Measurements from ENCODE around the gene GTF3C1. TPM values are rescaled to one million over a fixed set of nuclear protein-coding genes. Genes with fewer than 3 reads are reported as not detected.

The GTF3C1 gene
- total RNA-seq, 1 donor from 2014 or later = 54.3 TPM

DNA sequence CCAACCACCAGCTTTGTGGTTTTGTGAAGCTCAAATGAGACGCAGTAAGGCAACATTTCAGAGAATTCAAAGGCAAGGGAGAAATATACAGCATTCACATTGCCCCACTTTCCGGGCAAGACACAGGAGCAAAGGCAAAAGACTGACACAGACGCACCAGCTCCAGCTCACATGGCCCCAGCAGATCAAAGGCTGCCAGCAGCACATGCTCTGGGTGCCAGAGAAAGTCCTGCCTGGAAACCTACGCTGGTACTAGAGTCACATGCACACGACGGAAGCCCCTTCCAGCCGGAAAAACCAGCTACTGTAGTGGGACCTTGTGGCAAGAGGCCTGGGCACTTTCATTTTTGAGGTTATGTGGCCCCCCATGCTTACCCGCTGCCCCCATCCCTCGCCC lies 50.1 kb downstream of the GTF3C1 start:
- Mint-ChIP-seq H3K4me1 (no peaks in the 10 kb centered on the region), H3K36me3 (ENCODE audit: low read depth) (peaks cover 53% of the 10 kb centered on the region), H3K27ac (no peak overlapping the region), H3K4me3 (no peak overlapping the region), H3K9me3 (no peaks in the 10 kb centered on the region), H3K27me3 (no peaks in the 10 kb centered on the region)
- no peak for DNase-seq
- intact Hi-C loops (cut with micrococcal nuclease) = no loop called here

DNA sequence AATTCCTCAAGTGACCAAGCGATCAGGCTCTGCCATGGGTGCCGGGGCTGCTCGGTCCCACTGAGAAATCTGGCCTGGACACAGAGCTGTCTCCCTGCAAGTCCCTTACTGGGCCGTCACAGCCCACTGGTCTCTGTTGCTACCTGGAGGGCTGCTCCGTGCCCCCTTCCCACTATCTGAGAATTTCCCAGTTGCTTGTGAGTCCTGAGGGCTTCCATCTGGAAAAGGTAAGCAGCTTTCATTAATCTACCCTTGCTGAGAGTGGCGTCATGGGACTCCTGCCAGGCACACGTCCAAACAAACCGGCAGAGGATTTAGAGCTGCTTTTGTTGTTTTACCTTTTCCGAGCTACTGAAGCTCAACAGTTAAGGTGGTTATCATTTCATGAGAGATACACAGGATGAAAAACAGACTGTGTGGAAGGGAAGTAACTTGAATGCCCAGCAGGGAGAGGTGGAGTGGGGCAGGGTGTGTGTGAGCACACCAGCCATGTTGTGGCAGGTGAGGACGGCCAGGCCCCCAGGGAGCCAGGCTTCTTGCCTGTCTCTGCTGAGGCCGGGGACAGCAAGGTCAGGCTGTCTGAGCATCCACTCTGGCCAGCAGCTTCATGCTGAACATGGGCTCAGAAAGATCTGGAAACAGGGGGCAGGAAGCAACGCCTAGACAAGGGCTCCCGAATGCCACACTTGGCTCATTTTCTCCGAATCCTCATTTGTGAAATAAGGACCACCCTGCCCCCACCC lies 50.6 kb downstream of the GTF3C1 start:
- DNase-seq = no peak
- H3K27ac Mint-ChIP-seq = no peak overlapping the region
- H3K4me3 Mint-ChIP-seq = no peak overlapping the region
- H3K9me3 Mint-ChIP-seq = no peaks in the 10 kb centered on the region
- H3K27me3 Mint-ChIP-seq = no peaks in the 10 kb centered on the region
- H3K36me3 Mint-ChIP-seq (ENCODE audit: low read depth) = peaks cover 55% of the 10 kb centered on the region
- no peaks in the 10 kb centered on the region for H3K4me1 Mint-ChIP-seq
- intact Hi-C loops (cut with micrococcal nuclease) = no loop called here

DNA sequence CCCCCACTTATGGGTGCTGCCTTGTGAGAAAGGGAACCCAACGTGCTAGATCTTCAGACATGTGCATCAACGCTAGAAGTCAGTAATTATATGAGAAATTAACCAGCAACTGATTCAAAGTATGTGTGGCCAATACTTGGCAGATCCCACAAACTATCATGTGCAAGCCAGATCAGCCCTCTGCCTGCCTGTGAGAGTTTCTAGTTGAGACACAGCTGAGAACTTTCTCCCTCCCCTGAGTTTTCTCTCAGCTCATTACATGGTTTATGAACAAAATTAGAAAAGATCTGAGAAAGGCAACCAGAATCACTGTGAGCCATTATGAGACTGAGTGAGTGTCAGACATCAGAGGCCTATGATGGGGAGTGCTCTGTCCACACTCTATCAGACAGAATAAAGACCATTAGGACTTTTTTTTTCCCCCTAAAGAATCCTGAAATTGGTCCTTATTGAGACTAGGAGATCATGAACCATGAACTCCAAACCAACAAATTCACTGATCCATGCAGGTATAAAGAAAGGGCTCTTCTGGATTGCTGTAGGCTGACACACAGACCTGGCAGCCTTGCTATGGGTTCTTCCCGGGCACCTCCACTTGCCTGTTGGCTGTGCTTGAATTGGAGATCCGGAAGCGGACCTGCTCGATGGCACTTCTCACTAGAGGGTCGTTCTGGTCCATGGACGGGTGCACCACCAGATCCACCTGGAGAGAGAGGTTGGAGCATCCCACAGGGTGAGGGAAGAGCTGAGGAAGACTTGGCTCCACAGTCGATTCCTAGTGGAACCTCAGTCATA lies 51.5 kb downstream of the GTF3C1 start:
- Mint-ChIP-seq H3K4me3 (no peak overlapping the region), H3K27me3 (no peaks in the 10 kb centered on the region), H3K36me3 (ENCODE audit: low read depth) (peaks cover 49% of the 10 kb centered on the region), H3K4me1 (no peaks in the 10 kb centered on the region), H3K27ac (no peak overlapping the region), H3K9me3 (no peaks in the 10 kb centered on the region)
- intact Hi-C loops (cut with micrococcal nuclease) = no loop called here
- no peak for DNase-seq

DNA sequence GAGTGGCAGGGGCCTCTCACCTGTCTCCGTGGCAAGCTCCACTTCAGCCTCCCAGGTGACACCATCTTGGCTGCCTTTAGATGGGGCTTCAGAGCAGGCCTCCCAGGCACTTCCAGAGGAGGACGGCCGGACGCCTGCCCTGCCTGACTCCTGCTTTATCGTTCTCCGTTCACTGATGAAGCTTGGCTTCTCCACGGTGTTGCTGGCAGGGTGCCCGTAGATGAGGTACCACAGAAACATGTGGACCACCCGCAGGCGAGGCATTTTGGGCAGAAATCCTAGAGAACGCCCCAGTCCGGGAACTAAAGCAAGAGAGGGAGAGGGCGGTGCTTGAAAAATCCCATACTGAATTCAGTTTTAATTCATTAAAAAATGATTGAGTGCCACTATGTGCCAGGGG lies 54.5 kb downstream of the GTF3C1 start:
- no peaks in the 10 kb centered on the region for H3K4me1 Mint-ChIP-seq
- H3K9me3 Mint-ChIP-seq = no peaks in the 10 kb centered on the region
- no peak overlapping the region for H3K4me3 Mint-ChIP-seq
- H3K27me3 Mint-ChIP-seq = no peaks in the 10 kb centered on the region
- intact Hi-C loops (cut with micrococcal nuclease) = no loop called here
- H3K27ac Mint-ChIP-seq = no peak overlapping the region
- DNase-seq = no peak
- peaks cover 34% of the 10 kb centered on the region for H3K36me3 Mint-ChIP-seq (ENCODE audit: low read depth)

DNA sequence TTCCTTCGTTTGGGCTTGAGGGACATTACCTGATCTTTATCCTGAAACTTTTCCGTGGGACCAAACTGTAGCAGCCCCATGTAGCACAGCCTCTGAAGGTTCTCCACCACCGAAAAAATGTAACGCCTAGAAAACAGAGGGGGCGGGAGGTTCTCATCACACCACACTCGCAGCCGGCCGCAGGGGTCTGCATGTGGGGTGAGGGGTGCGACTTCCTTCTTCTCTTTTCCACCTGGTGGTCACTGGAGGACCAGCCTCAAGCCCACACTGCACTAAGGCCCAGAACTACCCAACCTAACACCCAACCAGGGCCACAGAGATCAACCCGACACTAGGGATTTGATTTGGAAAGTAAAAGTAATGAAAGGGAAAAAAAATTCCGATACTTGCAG lies 57.1 kb downstream of the GTF3C1 start:
- no peak for DNase-seq
- intact Hi-C loops (cut with micrococcal nuclease) = no loop called here
- Mint-ChIP-seq H3K27ac (no peak overlapping the region), H3K36me3 (ENCODE audit: low read depth) (peaks cover 36% of the 10 kb centered on the region), H3K4me1 (no peaks in the 10 kb centered on the region), H3K27me3 (no peaks in the 10 kb centered on the region), H3K9me3 (no peaks in the 10 kb centered on the region), H3K4me3 (no peak overlapping the region)

DNA sequence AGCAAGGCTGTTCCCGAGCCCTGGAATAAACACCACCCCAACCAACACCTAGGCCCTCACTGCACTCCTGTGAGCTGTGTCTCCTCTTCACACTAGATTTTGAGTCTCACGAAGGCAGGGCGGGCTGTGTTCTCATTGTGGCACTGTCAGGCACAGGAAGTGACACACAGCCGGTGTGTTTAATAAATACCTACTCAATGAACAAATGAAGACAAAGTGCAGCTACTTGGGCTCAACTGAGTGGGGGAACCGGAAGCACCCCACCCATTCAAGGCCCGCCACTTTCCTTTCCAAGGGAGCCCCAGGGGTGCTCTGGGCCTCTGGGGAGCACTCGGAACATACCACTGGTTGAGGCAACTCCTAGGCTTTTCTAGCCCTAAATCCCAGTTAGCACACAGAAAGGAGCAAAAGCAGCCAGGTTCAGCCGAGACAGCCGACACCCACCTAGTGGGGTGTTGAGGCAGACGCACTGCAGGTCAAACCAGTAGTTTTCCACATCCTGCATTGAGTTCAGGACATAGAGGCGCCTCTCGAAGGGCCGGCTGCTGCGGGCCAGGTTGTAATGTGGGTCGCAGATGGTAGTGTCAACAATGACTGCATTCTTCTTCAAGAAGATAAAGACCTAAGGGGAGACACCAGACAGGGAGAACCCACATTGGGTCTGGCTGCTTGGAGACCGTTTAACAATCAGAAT lies 57.7 kb downstream of the GTF3C1 start:
- Mint-ChIP-seq H3K4me3 (no peak overlapping the region), H3K27ac (no peak overlapping the region), H3K27me3 (no peaks in the 10 kb centered on the region), H3K4me1 (no peaks in the 10 kb centered on the region), H3K9me3 (no peaks in the 10 kb centered on the region), H3K36me3 (ENCODE audit: low read depth) (peaks cover 35% of the 10 kb centered on the region)
- intact Hi-C loops (cut with micrococcal nuclease) = no loop called here
- no peak for DNase-seq

DNA sequence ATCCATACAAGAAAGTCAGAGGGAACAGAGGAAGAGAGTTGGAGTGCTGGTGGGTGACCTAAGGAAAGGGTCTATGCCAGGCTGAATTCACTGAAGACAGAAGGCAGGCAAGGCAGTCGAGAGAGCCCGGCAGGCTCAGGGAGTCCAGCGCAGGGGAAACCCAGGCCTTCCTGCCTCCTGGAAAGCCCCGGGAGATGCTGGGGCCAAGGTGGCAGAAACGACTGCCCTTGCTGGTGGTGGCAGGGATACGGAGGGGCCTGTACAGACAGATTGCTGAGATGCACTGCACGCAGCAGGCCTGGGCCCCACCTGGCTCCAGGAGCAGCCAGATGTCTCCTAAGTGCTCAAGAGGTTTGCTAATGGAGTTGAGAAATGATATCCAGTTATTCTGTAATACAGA lies 59.8 kb downstream of the GTF3C1 start:
- H3K27ac Mint-ChIP-seq = no peak overlapping the region
- no peak overlapping the region for H3K4me3 Mint-ChIP-seq
- H3K36me3 Mint-ChIP-seq (ENCODE audit: low read depth) = peaks cover 46% of the 10 kb centered on the region
- DNase-seq = no peak
- no peaks in the 10 kb centered on the region for H3K9me3 Mint-ChIP-seq
- no peaks in the 10 kb centered on the region for H3K4me1 Mint-ChIP-seq
- intact Hi-C loops (cut with micrococcal nuclease) = no loop called here
- H3K27me3 Mint-ChIP-seq = no peaks in the 10 kb centered on the region

DNA sequence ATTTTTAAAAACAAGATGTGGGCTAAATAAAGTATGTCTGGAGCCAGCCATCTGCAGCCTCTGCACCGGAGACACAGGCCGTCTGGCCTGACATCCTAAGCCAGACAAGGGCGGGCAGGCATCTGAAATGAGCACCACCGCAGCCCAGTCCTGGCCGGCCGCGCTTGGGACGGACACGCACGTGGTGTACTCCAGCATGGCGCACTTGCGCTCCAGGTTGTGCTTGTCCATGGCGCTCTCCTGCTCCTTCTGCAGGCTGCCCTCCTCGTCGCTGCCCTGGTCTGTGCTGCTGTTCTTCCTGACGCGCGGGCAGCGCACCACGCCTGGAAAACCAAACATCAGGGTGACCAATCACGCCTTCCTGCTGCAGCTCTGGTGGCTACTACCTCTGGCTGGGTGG lies 60.3 kb downstream of the GTF3C1 start:
- Mint-ChIP-seq H3K27ac (no peak overlapping the region), H3K9me3 (no peaks in the 10 kb centered on the region), H3K36me3 (ENCODE audit: low read depth) (peaks cover 45% of the 10 kb centered on the region), H3K27me3 (no peaks in the 10 kb centered on the region), H3K4me1 (no peaks in the 10 kb centered on the region), H3K4me3 (no peak overlapping the region)
- no peak for DNase-seq
- intact Hi-C loops (cut with micrococcal nuclease) = no loop called here

DNA sequence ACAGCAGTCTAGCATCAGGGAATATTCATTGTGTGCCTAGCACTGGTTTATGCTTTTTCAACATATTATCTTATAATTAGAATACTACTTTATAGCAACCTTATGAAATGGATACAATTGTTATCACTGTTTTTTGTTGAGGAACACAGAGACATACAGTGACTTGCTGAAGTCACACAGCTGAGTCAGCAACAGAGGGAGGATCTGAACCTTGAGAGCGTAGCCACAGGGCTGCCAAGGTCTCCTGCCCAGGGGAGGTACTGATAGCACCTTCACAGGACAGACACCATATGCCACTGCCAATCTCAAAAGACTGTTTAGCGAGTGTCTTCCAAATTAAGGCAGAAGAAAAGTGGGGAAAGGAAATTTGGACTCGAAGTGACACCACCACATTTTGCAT lies 63.0 kb downstream of the GTF3C1 start:
- Mint-ChIP-seq H3K27ac (no peak overlapping the region), H3K27me3 (no peaks in the 10 kb centered on the region), H3K36me3 (ENCODE audit: low read depth) (peaks cover 50% of the 10 kb centered on the region), H3K9me3 (no peaks in the 10 kb centered on the region), H3K4me1 (no peaks in the 10 kb centered on the region), H3K4me3 (no peak overlapping the region)
- DNase-seq = no peak
- intact Hi-C loops (cut with micrococcal nuclease) = no loop called here

DNA sequence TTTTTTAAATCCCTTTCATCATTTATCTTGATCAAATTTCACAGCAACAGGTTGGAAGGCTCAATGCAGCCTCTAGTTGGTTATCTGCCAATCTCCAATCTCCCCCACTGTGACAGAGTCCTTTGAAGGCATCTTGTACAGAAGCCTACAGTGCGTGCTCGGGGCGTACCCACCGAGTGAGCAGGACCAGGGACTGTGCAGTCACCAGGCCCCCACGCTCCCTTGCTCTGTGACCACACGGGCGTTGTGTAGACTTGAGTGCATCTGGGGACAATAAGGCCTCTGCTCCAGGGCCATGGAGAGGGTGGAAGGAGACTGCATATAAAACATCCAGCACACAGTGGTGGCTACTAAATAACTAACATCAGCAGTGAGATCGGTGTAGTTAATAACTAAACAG lies 63.4 kb downstream of the GTF3C1 start:
- no peaks in the 10 kb centered on the region for H3K9me3 Mint-ChIP-seq
- no peaks in the 10 kb centered on the region for H3K27me3 Mint-ChIP-seq
- H3K4me3 Mint-ChIP-seq = no peak overlapping the region
- H3K27ac Mint-ChIP-seq = no peak overlapping the region
- no peaks in the 10 kb centered on the region for H3K4me1 Mint-ChIP-seq
- peaks cover 52% of the 10 kb centered on the region for H3K36me3 Mint-ChIP-seq (ENCODE audit: low read depth)
- no peak for DNase-seq
- intact Hi-C loops (cut with micrococcal nuclease) = no loop called here

DNA sequence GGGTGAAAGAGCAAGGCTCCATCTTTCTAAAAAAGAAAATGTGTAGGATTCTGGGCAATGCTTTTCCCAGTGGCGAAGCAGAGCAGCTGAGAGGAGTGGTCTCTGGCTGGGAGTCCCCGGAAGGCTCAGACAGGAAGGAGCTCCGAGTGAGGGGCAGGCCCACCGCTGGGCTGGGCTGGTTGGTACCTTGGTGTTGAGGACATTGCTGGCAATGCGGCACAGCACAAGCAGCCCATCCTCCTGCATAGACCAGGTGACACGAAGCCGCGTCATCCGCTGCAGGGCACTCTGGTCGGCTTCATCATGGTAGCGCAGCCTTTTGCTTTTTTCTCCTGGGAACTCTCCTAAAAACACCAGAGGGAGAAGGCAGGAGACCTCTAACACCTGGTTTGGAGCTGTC lies 63.9 kb downstream of the GTF3C1 start:
- H3K4me1 Mint-ChIP-seq = no peaks in the 10 kb centered on the region
- H3K4me3 Mint-ChIP-seq = no peak overlapping the region
- no peak for DNase-seq
- no peaks in the 10 kb centered on the region for H3K9me3 Mint-ChIP-seq
- no peak overlapping the region for H3K27ac Mint-ChIP-seq
- intact Hi-C loops (cut with micrococcal nuclease) = no loop called here
- no peaks in the 10 kb centered on the region for H3K27me3 Mint-ChIP-seq
- H3K36me3 Mint-ChIP-seq (ENCODE audit: low read depth) = peaks cover 56% of the 10 kb centered on the region

DNA sequence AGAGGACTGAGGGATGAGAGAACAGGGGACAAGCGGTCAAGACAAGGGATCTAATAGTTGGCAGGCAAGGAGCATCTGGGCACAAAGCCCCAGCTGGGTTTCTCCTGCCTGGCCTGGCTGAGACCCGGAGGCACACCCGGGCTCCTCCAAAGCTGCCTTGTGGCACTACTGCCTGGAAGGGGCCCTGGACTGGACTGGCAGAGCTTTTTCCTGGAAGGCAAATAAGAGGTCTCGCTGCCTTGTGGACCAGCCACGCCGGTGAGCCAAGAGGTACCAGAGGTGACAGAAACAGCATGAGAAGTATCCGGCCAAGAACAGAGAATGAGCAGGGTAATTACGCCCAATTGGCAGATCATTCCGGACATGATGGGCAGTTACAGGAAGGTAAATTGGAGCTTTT lies 64.6 kb downstream of the GTF3C1 start:
- peaks cover 61% of the 10 kb centered on the region for H3K36me3 Mint-ChIP-seq (ENCODE audit: low read depth)
- H3K27me3 Mint-ChIP-seq = no peaks in the 10 kb centered on the region
- H3K4me1 Mint-ChIP-seq = no peaks in the 10 kb centered on the region
- no peak overlapping the region for H3K27ac Mint-ChIP-seq
- H3K9me3 Mint-ChIP-seq = no peaks in the 10 kb centered on the region
- intact Hi-C loops (cut with micrococcal nuclease) = no loop called here
- DNase-seq = no peak
- H3K4me3 Mint-ChIP-seq = no peak overlapping the region

DNA sequence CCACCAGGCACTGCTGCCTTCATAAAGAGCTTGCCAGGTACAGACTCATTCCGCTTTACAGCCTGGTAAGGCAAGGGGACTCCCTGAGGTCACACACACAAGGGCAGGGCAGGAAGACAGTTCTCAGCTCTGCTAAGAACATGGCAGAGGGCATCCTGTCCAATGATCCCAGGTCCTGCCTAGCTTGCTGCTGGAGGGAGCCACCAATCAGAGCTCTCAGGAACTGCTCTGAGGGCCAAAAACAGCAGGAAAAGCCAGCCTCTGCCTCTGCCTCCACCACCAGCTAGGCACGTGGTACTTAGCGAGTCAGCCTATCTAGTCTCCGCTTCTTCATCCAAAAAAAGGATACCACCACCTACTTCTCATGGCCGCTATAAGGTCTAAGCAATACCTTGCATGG lies 66.1 kb downstream of the GTF3C1 start:
- peaks cover 57% of the 10 kb centered on the region for H3K36me3 Mint-ChIP-seq (ENCODE audit: low read depth)
- intact Hi-C loops (cut with micrococcal nuclease) = no loop called here
- H3K4me3 Mint-ChIP-seq = no peak overlapping the region
- no peaks in the 10 kb centered on the region for H3K4me1 Mint-ChIP-seq
- no peaks in the 10 kb centered on the region for H3K27me3 Mint-ChIP-seq
- H3K27ac Mint-ChIP-seq = no peak overlapping the region
- DNase-seq = no peak
- no peaks in the 10 kb centered on the region for H3K9me3 Mint-ChIP-seq

DNA sequence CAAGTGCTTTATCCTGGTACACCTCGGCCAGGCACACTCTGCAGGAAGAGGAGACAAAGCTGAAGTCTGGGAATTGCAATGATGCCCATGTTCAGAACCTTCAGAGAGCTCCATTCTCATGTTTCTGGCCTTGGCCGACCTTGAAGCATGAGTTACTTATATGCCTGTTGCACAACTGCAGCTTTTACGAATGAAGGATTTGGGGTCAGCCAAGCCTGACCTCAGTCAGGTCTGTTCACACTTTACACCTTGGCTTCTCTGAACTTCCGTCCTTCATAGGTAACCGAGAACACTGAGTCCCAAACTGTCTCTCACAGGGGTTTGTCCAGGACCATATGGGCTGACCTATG lies 66.7 kb downstream of the GTF3C1 start:
- Mint-ChIP-seq H3K27ac (no peak overlapping the region), H3K9me3 (no peaks in the 10 kb centered on the region), H3K27me3 (no peaks in the 10 kb centered on the region), H3K36me3 (ENCODE audit: low read depth) (peaks cover 56% of the 10 kb centered on the region), H3K4me1 (no peaks in the 10 kb centered on the region), H3K4me3 (no peak overlapping the region)
- DNase-seq = no peak
- intact Hi-C loops (cut with micrococcal nuclease) = no loop called here
